ENCODE measurements around the gene SLC2A5.

DNA sequence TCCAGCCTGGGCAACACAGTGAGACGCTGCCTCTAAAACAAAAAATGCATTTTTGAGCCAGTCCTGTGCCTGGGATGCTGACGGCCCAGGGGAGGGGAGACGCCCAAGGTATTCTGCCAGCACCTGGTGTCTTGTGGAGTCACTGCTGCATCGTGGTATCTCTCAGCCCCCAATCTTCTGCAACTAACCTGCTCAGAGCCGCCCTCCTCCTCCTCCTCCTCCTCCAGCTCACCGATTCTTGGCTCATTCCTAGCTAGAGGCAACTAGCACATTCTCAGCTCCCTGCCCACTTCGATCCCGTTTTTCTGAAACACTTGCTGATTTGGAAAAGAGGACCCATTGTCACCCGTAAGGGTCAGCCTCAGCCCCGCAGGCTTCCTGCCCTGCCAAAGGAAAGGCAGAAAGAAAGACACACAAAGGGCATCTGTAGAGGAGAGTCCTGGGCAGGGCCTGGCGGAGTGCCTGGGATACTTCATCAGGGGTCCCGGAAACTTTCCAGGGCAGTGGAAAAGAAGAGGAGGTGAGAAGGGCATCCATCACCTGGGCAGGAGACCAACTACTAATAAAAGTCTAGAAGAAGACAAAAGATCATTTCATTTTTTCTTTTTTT, 38.7 kb upstream of the SLC2A5 start:
- TF ChIP-seq CBX1 (IDR thresholded peaks at IDR 0.05; ENCODE audit: low read depth) (no peak), ZNF316 (IDR thresholded peaks at IDR 0.05) (no peak), CBX3 (IDR thresholded peaks at IDR 0.05; ENCODE audit: borderline replicate concordance in 1 of 2, low read length in 2 of 2) (no peak), TAF1 (IDR thresholded peaks at IDR 0.05; ENCODE audit: control insufficient read depth, extremely low read depth, insufficient read depth, low read length, severe bottlenecking) (no peak), TAF7 (tag; IDR thresholded peaks at IDR 0.05) (no peak), RFX5 (IDR thresholded peaks at IDR 0.05; ENCODE audit: low read depth, low read length) (no peak), MAZ (CRISPR knock-in tag; conservative IDR thresholded peaks at IDR 0.05 in 1 of 2, IDR thresholded peaks at IDR 0.05 in 1 of 2) (no peak), RHOXF2B (CRISPR knock-in tag; conservative IDR thresholded peaks at IDR 0.05) (no peak), ZNF740 (CRISPR knock-in tag; IDR thresholded peaks at IDR 0.05) (no peak), ZNF740 (tag; IDR thresholded peaks at IDR 0.05) (no peak), CBX5 (IDR thresholded peaks at IDR 0.05; ENCODE audit: borderline replicate concordance, low read depth) (no peak)
